RWPE2 (cell line): ENCODE results near the gene ZMYM4.
"Not testable (repeated sequence)": the region's sequence is repeated elsewhere in the genome, so short reads cannot be mapped to it uniquely, and the experiment has no call there.

Experiments
- ATAC-seq: fragments of 200-7000 bp; cut with Tn5 transposase; 3 replicates; pipeline ENCODE4 v1.9.1; 2021; ENCODE audit warnings: low read depth
- DNase-seq: peaks from one replicate; pipeline ENCODE4 v3.0.0-alpha.2; 2020; ENCODE audit warnings: low spot score
- H3K27ac ChIP-seq: fragments of 450-650 bp; 2 replicates; pipeline ENCODE4 v1.5.1; 2017; ENCODE audit warnings: mild to moderate bottlenecking; ENCODE audit not compliant: poor library complexity, severe bottlenecking
- H3K27me3 ChIP-seq: fragments of 250-450 bp; sonication (Bioruptor Pico); 2 replicates; pipeline ENCODE4 v1.5.1; 2021; ENCODE audit warnings: mild to moderate bottlenecking, moderate library complexity; ENCODE audit not compliant: insufficient read depth, poor library complexity, severe bottlenecking
- H3K36me3 ChIP-seq: fragments of 250-450 bp; sonication (Bioruptor Pico); 2 replicates; pipeline ENCODE4 v1.5.1; 2020; ENCODE audit warnings: low read depth, mild to moderate bottlenecking, moderate library complexity
- H3K4me1 ChIP-seq: fragments of 250-450 bp; sonication (Bioruptor Pico); 2 replicates; pipeline ENCODE4 v1.5.1; 2021; ENCODE audit warnings: mild to moderate bottlenecking, moderate library complexity; ENCODE audit not compliant: insufficient read depth, poor library complexity, severe bottlenecking
- H3K4me3 ChIP-seq: fragments of 250-450 bp; sonication (Bioruptor Pico); 2 replicates; pipeline ENCODE4 v1.5.1; 2021; ENCODE audit warnings: mild to moderate bottlenecking, moderate library complexity; ENCODE audit not compliant: severe bottlenecking
- H3K9me3 ChIP-seq: fragments of 250-450 bp; sonication (Bioruptor Pico); 2 replicates; pipeline ENCODE4 v1.5.1; 2021; ENCODE audit warnings: mild to moderate bottlenecking, moderate library complexity; ENCODE audit not compliant: severe bottlenecking
- CTCF ChIP-seq: fragments of 450-650 bp; IDR thresholded peaks from one replicate; pipeline ENCODE4 v1.5.1; 2017; ENCODE audit warnings: mild to moderate bottlenecking, moderate library complexity; ENCODE audit not compliant: poor library complexity, severe bottlenecking

ZMYM4 gene

GRCh38 chr1:35316264-35316663 lies 47.8 kb downstream of the ZMYM4 start:
- no peak for DNase-seq
- TF ChIP-seq CTCF, result no peak
- ATAC-seq, result no peak
- Histone ChIP-seq H3K27me3 (no peaks in the 10 kb centered on the region), H3K36me3 (no peaks in the 10 kb centered on the region), H3K4me3 (no peak overlapping the region), H3K4me1 (no peaks in the 10 kb centered on the region), H3K9me3 (no peaks in the 10 kb centered on the region), H3K27ac (no peak overlapping the region)

GRCh38 chr1:35319988-35320713 lies 51.6 kb downstream of the ZMYM4 start:
- H3K4me3 ChIP-seq, result no peak overlapping the region
- H3K27ac ChIP-seq, result no peak overlapping the region
- no peak for DNase-seq
- ATAC-seq, result no peak
- no peaks in the 10 kb centered on the region for H3K27me3 ChIP-seq
- H3K9me3 ChIP-seq, result no peaks in the 10 kb centered on the region
- TF ChIP-seq CTCF, result no peak
- no peaks in the 10 kb centered on the region for H3K4me1 ChIP-seq
- H3K36me3 ChIP-seq, result peaks cover under 1% of the 10 kb centered on the region; the same call in 1 of the 2 replicates

GRCh38 chr1:35320937-35321336 lies 52.4 kb downstream of the ZMYM4 start:
- H3K4me3 ChIP-seq, result no peak overlapping the region
- no peak for DNase-seq
- no peaks in the 10 kb centered on the region for H3K4me1 ChIP-seq
- H3K36me3 ChIP-seq, result peaks cover 9% of the 10 kb centered on the region
- TF ChIP-seq CTCF, result no peak
- H3K27ac ChIP-seq, result no peak overlapping the region
- ATAC-seq, result no peak
- H3K27me3 ChIP-seq, result no peaks in the 10 kb centered on the region
- H3K9me3 ChIP-seq, result no peaks in the 10 kb centered on the region

- Histone ChIP-seq H3K4me3 (no peak overlapping the region), H3K4me1 (no peaks in the 10 kb centered on the region), H3K27me3 (no peaks in the 10 kb centered on the region), H3K36me3 (peaks cover 27% of the 10 kb centered on the region), H3K27ac (no peak overlapping the region), H3K9me3 (no peaks in the 10 kb centered on the region)
- TF ChIP-seq CTCF, result no peak
- no peak for DNase-seq
- no peak for ATAC-seq
These were observed 56.0 kb downstream of the ZMYM4 start for GRCh38 chr1:35324486-35324885.

- DNase-seq (no peak), ATAC-seq (no peak)
- Histone ChIP-seq H3K27ac (no peak overlapping the region), H3K36me3 (peaks cover 31% of the 10 kb centered on the region), H3K4me1 (no peaks in the 10 kb centered on the region), H3K27me3 (no peaks in the 10 kb centered on the region), H3K9me3 (no peaks in the 10 kb centered on the region), H3K4me3 (no peak overlapping the region)
- no peak for TF ChIP-seq CTCF
These were observed 57.8 kb downstream of the ZMYM4 start for GRCh38 chr1:35326246-35326866.

- not testable (repeated sequence) for H3K27me3 ChIP-seq, ATAC-seq, H3K9me3 ChIP-seq, H3K27ac ChIP-seq, H3K4me3 ChIP-seq, DNase-seq, H3K4me1 ChIP-seq
- H3K36me3 ChIP-seq, result peaks cover 25% of the 10 kb centered on the region
These were observed 63.1 kb downstream of the ZMYM4 start for GRCh38 chr1:35331618-35332017.
